HUES64 (cell line): ENCODE data around the gene MYOF.
A peak's percentile ranks its signal among the peaks of the same experiment; 100 is the strongest.

ENCODE experiments used
- H3K27ac ChIP-seq: 2 replicates; pipeline ENCODE4 v1.7.0; 2013; ENCODE audit warnings: low read depth, low read length, inconsistent platforms
- H3K27me3 ChIP-seq: 2 replicates; pipeline ENCODE4 v1.6.1; 2013; ENCODE audit warnings: mild to moderate bottlenecking, low read length; ENCODE audit not compliant: insufficient read depth
- H3K36me3 ChIP-seq: 2 replicates; pipeline ENCODE4 v1.6.1; 2013; ENCODE audit warnings: mild to moderate bottlenecking, low read length; ENCODE audit not compliant: insufficient read depth
- H3K4me1 ChIP-seq: 2 replicates; pipeline ENCODE4 v1.6.1; 2013; ENCODE audit warnings: mild to moderate bottlenecking, low read length, moderate library complexity; ENCODE audit not compliant: insufficient read depth
- H3K4me3 ChIP-seq: 2 replicates; pipeline ENCODE4 v1.5.1; 2013; ENCODE audit warnings: mild to moderate bottlenecking, low read length, moderate library complexity
- H3K9ac ChIP-seq: 2 replicates; pipeline ENCODE4 v1.6.1; 2013; ENCODE audit warnings: mild to moderate bottlenecking, low read depth, low read length
- H3K9me3 ChIP-seq: 2 replicates; pipeline ENCODE4 v1.6.1; 2013; ENCODE audit warnings: low read depth, low read length; ENCODE audit not compliant: insufficient read depth
- WGBS: fragments of 150-250, 120-280 bp; methylation state at CpG from one replicate; pipeline ENCODE4 v1.1.7; 2013; ENCODE audit warnings: missing lambda C conversion rate; 5-methylcytosine and 5-hydroxymethylcytosine counted together

Gene MYOF

GRCh38 chr10:93503075-93503474 lies 20.9 kb upstream of the MYOF start:
- 0 out of 2 replicates have a peak, but pooled peaks cover 2% of the 10 kb centered on the region for H3K4me1 ChIP-seq
- peaks cover 74% of the 10 kb centered on the region for H3K36me3 ChIP-seq
- no peak overlapping the region for H3K4me3 ChIP-seq
- 95% methylated on average over 6 of the region's 6 CpGs for WGBS
- no peaks in the 10 kb centered on the region for H3K9me3 ChIP-seq
- H3K9ac ChIP-seq = no peak overlapping the region
- H3K27ac ChIP-seq = no peak overlapping the region
- H3K27me3 ChIP-seq = no peaks in the 10 kb centered on the region

DNA sequence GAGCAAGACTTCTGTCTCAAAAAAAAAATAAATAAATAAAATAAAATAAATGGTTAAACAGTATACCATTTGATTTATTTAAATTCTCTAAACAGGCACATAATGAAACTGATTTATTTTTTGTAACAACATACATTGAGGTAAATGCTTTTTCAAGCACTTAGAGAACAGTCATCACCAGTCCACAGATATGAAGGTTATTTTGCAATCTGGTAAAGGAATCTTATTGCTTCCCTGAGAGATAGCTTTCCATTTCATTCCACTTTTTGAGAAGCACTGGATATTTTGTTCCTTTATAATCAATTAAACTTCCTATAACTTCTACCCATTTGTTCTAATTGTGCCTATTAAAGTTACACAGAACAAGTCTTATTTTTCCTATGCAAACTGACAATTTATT lies 19.5 kb upstream of the MYOF start:
- Histone ChIP-seq H3K36me3 (peaks cover 61% of the 10 kb centered on the region), H3K9me3 (no peaks in the 10 kb centered on the region), H3K27me3 (no peaks in the 10 kb centered on the region), H3K4me3 (no peak overlapping the region), H3K4me1 (0 out of 2 replicates have a peak, but pooled peaks cover 3% of the 10 kb centered on the region), H3K9ac (no peak overlapping the region), H3K27ac (no peak overlapping the region)

DNA sequence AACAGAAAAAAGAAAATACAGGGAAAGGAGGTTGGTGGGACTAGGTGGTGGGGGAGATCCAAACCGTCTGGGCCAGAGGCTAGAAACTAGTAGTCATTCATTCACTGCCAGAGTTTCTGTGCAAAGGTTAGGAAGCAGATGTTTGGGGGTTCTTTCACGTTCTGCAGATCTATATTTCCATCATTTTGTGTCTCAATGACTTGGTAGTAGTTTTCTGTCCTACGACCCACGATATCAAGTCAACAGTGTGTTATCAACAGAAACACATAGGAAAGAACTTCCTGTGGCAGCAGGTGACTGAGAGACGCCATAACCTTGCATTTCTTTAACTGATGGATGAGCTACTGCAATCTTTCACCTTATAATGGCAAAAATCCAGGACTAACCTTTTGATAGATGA lies 16.0 kb upstream of the MYOF start:
- 80% methylated on average over 5 of the region's 5 CpGs for WGBS
- Histone ChIP-seq H3K9me3 (no peaks in the 10 kb centered on the region), H3K4me3 (peak overlapping the region; percentile 7; the same call in 1 of the 2 replicates), H3K36me3 (peaks cover 31% of the 10 kb centered on the region), H3K9ac (no peak overlapping the region), H3K4me1 (peaks cover 6% of the 10 kb centered on the region; the same call in 1 of the 2 replicates), H3K27me3 (peaks cover 15% of the 10 kb centered on the region), H3K27ac (no peak overlapping the region)

DNA sequence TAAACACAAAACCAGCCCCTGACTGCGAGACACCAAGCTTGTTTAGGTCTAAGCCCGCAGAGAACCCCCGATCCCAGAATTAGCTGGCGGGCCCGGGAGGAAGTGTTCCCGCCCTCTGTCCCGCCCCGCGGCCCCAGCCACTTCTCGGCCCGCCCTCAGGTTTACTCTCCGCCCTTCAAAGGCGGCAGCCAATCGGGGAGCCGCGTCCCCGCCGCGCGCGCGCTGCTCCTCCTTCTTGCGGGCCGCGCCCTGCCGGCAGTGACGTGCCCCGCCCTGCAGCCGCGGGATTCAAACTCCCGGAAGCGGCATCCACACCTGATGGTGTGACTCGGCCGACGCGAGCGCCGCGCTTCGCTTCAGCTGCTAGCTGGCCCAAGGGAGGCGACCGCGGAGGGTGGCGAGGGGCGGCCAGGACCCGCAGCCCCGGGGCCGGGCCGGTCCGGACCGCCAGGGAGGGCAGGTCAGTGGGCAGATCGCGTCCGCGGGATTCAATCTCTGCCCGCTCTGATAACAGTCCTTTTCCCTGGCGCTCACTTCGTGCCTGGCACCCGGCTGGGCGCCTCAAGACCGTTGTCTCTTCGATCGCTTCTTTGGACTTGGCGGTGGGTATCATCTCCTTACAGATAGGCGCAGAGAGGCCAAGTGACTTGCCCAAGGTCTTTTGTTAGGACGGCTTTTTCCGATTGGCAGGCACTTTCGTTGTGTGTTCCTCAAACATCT lies 14.3 kb upstream of the MYOF start, which contains the start of gene CEP55:
Gene CEP55, plus strand, starts transcription at position 291 of the 720 bp plus-strand sequence. CDS start 3,440 bp downstream, outside the sequence.
- Histone ChIP-seq H3K4me3 (peak within 1 kb of the TSS; percentile 75), H3K4me1 (peaks cover 6% of the 10 kb centered on the region; the same call in 1 of the 2 replicates), H3K9me3 (no peaks in the 10 kb centered on the region), H3K27ac (peak within 1 kb of the TSS; percentile 61), H3K36me3 (peaks cover 17% of the 10 kb centered on the region), H3K27me3 (peaks cover 15% of the 10 kb centered on the region), H3K9ac (peak within 1 kb of the TSS; percentile 83)
- WGBS = under 1% methylated on average over 68 of the region's 68 CpGs

GRCh38 chr10:93495654-93496321 lies 13.7 kb upstream of the MYOF start:
- H3K9me3 ChIP-seq = no peaks in the 10 kb centered on the region
- WGBS = 5% methylated on average over 25 of the region's 28 CpGs
- H3K9ac ChIP-seq = peak overlapping the region; percentile 46; the same call in 1 of the 2 replicates
- H3K4me3 ChIP-seq = peak overlapping the region; percentile 75
- H3K27me3 ChIP-seq = peaks cover 15% of the 10 kb centered on the region
- H3K27ac ChIP-seq = no peak overlapping the region
- peaks cover 14% of the 10 kb centered on the region for H3K36me3 ChIP-seq
- peaks cover 6% of the 10 kb centered on the region; the same call in 1 of the 2 replicates for H3K4me1 ChIP-seq

GRCh38 chr10:93494494-93494893 lies 12.4 kb upstream of the MYOF start:
- 100% methylated on average over 1 of the region's 2 CpGs for WGBS
- Histone ChIP-seq H3K4me1 (peaks cover 6% of the 10 kb centered on the region; the same call in 1 of the 2 replicates), H3K27ac (no peak overlapping the region), H3K36me3 (0 out of 2 replicates have a peak, but pooled peaks cover 3% of the 10 kb centered on the region), H3K4me3 (no peak overlapping the region), H3K9ac (no peak overlapping the region), H3K27me3 (peaks cover 15% of the 10 kb centered on the region), H3K9me3 (no peaks in the 10 kb centered on the region)

DNA sequence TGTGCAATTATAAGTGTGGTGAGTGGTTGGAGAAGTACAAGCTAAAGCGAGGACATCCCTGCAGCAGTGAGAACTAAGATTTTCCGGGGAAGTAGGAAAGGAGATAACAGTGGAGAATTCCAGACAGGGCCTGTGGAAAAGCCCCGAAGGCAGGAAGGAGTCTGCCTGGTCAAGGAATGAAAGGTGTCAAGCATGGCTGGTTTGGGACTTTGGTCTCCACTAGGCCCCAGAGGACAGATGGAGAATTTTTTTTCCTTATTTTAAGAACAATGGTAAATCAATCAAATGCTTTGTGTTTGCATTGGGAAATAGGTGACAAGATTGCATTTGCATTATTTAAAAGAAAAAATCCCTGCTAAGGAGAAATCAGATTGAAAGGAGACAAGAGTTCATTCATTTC lies 11.0 kb upstream of the MYOF start:
- Histone ChIP-seq H3K4me3 (no peak overlapping the region), H3K4me1 (peaks cover 5% of the 10 kb centered on the region; the same call in 1 of the 2 replicates), H3K9me3 (no peaks in the 10 kb centered on the region), H3K27ac (no peak overlapping the region), H3K9ac (no peak overlapping the region), H3K27me3 (peaks cover 15% of the 10 kb centered on the region), H3K36me3 (no peaks in the 10 kb centered on the region)
- WGBS = 64% methylated on average over 3 of the region's 3 CpGs

GRCh38 chr10:93491602-93492121 lies 9.5 kb upstream of the MYOF start:
- Histone ChIP-seq H3K36me3 (no peaks in the 10 kb centered on the region), H3K4me1 (peaks cover 4% of the 10 kb centered on the region; the same call in 1 of the 2 replicates), H3K27me3 (peaks cover 15% of the 10 kb centered on the region), H3K27ac (no peak overlapping the region), H3K9ac (no peak overlapping the region), H3K9me3 (no peaks in the 10 kb centered on the region), H3K4me3 (no peak overlapping the region)
- 81% methylated on average over 2 of the region's 2 CpGs for WGBS

DNA sequence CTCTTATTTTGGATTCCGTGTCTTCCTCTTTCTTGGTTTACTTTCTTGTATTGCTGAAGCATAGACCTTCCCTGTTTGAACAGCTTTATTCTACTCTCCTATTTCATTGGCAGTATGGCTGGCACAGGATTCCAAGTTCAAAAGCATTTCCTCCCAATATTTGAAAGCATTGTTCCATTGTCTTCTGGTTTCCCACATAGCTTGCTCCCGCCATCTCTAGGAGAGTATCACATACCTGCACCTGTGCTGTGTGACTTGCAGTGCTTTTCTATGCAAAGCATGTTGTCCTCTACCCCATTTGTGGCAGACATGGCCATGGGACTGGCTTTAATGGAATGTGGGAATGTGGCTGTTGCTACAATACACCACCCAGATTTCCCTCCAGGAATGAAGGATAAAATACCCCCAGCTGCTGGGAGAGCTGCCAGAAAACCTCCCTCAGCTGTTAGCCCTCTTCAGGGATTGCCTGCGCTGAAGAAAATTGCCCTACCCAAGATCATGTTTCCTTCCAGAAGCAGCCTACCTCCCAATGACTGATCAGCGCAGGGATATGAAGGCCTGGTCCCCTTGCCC lies 6.9 kb upstream of the MYOF start:
- Histone ChIP-seq H3K4me3 (no peak overlapping the region), H3K27ac (no peak overlapping the region), H3K27me3 (no peaks in the 10 kb centered on the region), H3K9ac (no peak overlapping the region), H3K36me3 (no peaks in the 10 kb centered on the region), H3K4me1 (no peaks in the 10 kb centered on the region), H3K9me3 (no peaks in the 10 kb centered on the region)
- 95% methylated on average over 4 of the region's 4 CpGs for WGBS

DNA sequence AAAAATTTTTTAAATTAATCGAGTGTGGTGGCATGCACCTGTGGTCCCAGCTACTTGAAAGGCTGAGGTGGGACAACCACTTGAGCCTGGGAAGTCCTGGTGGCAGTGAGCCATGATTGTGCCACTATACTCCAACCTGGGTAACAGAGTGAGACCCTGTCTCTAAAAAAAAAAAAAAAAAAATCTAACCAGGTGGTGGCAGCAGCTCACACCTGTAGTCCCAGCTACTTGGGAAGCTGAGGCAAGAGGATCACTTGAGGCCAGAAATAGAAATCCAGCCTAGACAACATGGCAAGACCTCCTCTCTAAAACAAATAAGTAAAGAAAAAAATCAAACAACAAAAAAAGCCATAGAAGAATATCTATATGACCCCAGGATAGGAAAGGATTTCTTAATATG lies 3.6 kb upstream of the MYOF start:
- 0 out of 2 replicates have a peak, but pooled peaks cover 3% of the 10 kb centered on the region for H3K4me1 ChIP-seq
- H3K4me3 ChIP-seq = no peak overlapping the region
- no peak overlapping the region for H3K27ac ChIP-seq
- no peaks in the 10 kb centered on the region for H3K36me3 ChIP-seq
- H3K9ac ChIP-seq = no peak overlapping the region
- WGBS = 47% methylated on average over 1 of the region's 1 CpG
- peaks cover 4% of the 10 kb centered on the region; the same call in 1 of the 2 replicates for H3K27me3 ChIP-seq
- no peaks in the 10 kb centered on the region for H3K9me3 ChIP-seq
